Right renal pelvis (tissue), 4 donors: Measurements from ENCODE around the gene ITGA6. TPM values are rescaled to one million over a fixed set of nuclear protein-coding genes. Genes with fewer than 3 reads are reported as not detected.

ENCODE experiments used
- DNase-seq, 4 donors: peaks; one replicate each; pipeline ENCODE4 v3.0.0-alpha.2; 2013; ENCODE audit warnings: low read depth in 4 of 4, low spot score in 3 of 4, missing footprints in 1 of 4
- polyA plus RNA-seq, 4 donors: library from polyadenylated mRNA; unstranded; fragments of 120-200 nt; gene quantifications; one replicate each; pipeline ENCODE4 v1.2.1, GENCODE V29; 2013; ENCODE audit not compliant: insufficient read length in 4 of 4

ITGA6 gene
- polyA plus RNA-seq, 4 donors, result 99.2 to 125 (median 114) TPM

GRCh38 chr2:172438741-172439508 is 11.5 kb downstream of the ITGA6 start:
- DNase-seq, result no peak

DNA sequence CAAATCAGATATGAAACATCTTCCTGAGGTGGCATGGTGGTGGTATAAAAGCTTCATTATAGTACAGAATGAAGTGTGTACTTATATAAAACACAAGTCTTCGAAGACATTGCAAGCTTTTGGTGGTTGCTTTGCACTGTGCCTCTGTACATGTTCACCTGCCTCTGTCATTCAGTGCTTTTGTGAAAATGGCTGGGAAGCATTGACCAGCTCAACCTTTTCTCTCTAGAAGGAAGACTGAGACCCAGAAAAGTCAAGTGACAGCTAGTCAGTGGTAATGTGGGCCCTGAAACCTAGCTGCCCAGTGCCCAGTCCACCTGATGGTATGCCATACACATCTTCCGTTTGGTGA is 12.1 kb downstream of the ITGA6 start:
- DNase-seq, result no peak

- DNase-seq, result no peak
Observed at GRCh38 chr2:172439911-172440310, 12.5 kb downstream of the ITGA6 start.

- DNase-seq, result no peak
Observed at GRCh38 chr2:172440795-172441194, 13.4 kb downstream of the ITGA6 start.

GRCh38 chr2:172442072-172442895 is 14.9 kb downstream of the ITGA6 start:
- DNase-seq, result no peak

DNA sequence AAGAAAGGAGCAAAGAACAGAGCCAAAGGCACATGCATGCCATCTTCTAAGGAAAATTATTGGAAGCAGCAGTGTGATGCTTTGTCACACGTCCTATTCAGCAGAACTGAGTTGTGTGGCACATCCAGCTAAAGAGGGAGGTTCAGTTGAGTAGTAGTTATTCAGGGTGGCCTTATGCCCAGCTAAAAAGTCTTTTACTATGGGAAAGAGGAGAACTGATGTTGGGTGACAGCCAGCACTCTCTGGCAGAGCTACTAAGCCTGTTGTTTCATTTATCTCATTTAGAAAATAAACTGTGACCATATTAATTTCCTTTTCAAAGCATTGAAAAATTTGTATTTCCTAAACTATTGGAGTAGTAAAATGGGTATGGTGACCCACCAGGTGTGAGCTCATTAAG is 18.5 kb downstream of the ITGA6 start:
- no peak for DNase-seq

DNA sequence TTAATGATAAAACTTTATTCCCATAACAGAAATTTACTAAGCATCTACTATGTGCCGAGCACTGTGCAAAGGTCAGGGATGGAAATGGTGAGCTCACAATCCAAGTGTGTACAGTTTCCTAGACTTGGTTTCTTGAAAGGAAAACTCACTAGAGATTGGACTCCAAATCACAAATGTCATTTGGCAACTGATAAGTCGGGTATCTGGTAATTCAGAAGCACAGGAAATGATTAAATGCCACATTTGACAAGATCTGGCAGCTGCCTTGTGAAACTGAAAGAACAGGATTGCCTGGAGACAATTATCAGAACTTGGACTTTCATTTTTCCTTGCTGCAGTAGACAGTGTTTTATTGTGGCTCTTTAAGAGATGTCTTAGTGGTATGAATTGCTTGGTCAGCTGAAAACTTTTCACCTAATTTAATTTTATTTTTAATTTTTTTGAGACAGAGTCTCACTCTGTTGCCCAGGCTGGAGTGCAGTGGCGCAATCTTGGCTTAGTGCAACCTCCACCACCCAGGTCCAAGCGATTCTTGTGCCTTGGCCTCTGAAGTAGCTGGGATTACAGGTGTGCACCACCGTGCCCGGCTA is 19.2 kb downstream of the ITGA6 start:
- DNase-seq, result no peak

GRCh38 chr2:172447811-172448493 is 20.6 kb downstream of the ITGA6 start:
- DNase-seq, result no peak

DNA sequence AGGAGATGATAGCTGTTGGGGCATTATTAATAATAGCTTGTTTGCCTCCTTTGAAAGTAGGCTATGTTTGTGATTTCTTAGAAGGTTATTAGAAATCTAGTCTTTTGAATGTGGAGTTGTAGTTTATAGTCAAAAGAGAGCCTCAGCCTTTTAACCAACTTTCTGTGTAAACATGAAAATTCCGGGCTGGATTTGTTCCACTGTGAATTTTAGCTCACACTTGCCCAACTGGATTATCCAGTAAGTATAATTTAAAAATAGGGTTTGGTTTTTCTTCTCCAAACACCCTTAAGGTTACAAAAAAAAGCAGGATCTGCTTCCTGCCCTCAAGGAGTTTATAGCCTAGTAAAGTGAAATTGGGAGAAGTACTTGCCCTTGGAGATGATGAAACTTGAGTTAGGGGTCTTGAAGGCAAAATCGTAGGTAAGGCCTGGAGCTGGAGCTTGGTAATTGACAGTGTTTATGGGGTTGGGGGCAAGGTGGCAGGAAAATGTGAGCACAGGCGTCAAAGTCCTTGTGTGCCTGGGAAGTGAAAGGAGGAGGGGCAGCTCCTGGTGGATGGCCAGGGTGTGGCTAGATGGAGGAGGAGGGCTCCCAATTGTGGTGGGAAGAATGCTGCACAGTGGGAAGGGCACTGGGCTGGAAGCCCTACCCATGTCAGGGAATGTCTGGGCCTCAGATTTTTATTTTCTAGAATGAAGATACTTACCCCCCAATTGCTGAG is 21.3 kb downstream of the ITGA6 start:
- DNase-seq, result no peak

- DNase-seq, result no peak
Observed at GRCh38 chr2:172449911-172450550, 22.6 kb downstream of the ITGA6 start.

DNA sequence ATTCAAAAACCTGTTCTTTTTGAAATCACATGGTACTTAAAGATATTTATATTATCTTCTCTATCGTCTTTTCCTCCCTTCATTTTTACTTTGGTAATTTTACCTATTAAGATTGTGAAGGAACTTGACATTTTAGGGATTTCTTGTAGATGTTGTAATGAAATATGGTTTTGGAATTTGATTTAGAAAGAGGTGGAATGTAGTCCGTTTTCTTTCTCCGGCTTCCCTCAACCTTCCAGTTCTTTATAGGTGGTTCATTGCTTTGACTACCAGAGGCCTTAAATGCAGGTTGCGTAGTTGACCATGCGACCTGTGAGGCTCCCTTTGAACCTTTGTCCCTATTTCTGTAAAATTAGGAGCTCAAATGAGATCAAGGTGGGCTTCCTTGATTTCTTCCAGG is 24.5 kb downstream of the ITGA6 start:
- no peak for DNase-seq

GRCh38 chr2:172452845-172453244 is 25.5 kb downstream of the ITGA6 start:
- no peak for DNase-seq

GRCh38 chr2:172454404-172455120 is 27.2 kb downstream of the ITGA6 start:
- no peak for DNase-seq

GRCh38 chr2:172455121-172455515 is 27.7 kb downstream of the ITGA6 start:
- DNase-seq, result no peak

- no peak for DNase-seq
Observed at GRCh38 chr2:172456002-172456401, 28.6 kb downstream of the ITGA6 start.

DNA sequence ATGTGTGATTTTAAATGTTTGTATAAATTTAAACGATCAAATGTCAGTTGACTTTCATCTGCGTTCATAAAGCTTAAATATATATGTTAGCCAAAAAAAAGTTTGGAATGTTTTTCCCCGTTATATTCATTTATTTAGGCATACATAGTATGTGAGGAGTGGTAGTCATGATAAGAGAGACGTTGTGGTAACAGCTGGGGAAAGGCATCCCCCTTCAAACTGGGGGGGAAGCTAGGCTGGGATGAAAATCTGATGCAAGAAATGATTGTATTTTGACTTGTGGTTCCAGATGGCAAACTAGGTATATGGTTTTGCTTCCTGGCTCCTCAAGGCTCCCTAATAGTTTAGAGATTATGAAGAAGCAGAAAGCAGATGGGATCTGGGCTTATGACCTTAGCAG is 30.1 kb downstream of the ITGA6 start:
- DNase-seq, result no peak

- DNase-seq, result no peak
Observed at GRCh38 chr2:172458561-172459124, 31.3 kb downstream of the ITGA6 start.

DNA sequence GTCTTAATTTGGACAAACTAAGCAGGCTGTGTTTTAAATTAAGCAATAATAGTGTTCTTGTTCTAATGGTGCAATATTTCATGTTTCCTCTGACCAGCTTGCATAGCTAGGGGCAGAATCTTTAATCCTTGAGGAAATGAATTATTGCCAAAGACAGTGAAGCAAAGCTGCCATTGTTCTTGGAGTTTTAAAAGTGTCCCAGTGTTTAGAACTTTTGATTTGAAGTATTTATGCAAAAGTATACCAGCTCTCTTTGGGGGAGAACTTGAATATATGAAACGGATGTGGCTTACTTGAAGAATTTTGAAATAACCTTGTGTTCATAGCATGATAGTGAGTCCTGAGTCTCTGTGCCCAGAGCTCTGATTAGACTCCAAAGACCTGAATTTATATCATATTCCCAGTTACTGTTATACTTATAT is 33.4 kb downstream of the ITGA6 start:
- DNase-seq, result no peak
